BJ (cell line): ENCODE data around the gene ALDH1L1. TPM values are rescaled to one million over a fixed set of nuclear protein-coding genes. Genes with fewer than 3 reads are reported as not detected.

ENCODE experiments used
- CTCF ChIA-PET: fragments of 350-600 bp; formaldehyde crosslinking; extraction: SDS; loops from one replicate; lab custom pipeline; 2021; ENCODE audit warnings: antibody characterized with exemption, inconsistent platforms; lab: Yijun Ruan, JAX
- POLR2A ChIA-PET: fragments of 300-600 bp; sonication (Branson Sonifier 250); formaldehyde crosslinking; extraction: SDS; loops from one replicate; lab custom pipeline; 2021; ENCODE audit warnings: antibody characterized with exemption; lab: Charles Lee
- DNase-seq: peaks from one replicate; pipeline ENCODE4 v3.0.0-alpha.2; 2011; ENCODE audit warnings: low read depth
- H3K27me3 ChIP-seq: 2 replicates; pipeline ENCODE4 v1.6.0; 2011; ENCODE audit warnings: low read length; ENCODE audit not compliant: control insufficient read depth, insufficient read depth
- H3K36me3 ChIP-seq: 2 replicates; pipeline ENCODE4 v1.5.1; 2011; ENCODE audit warnings: low read length; ENCODE audit not compliant: control insufficient read depth, insufficient read depth
- H3K4me3 ChIP-seq: 2 replicates; pipeline ENCODE4 v1.5.1; 2011; ENCODE audit warnings: low read depth, mild to moderate bottlenecking, control low read depth, low read length
- polyA plus RNA-seq: library from polyadenylated mRNA; depleted of rRNA; stranded (reverse); fragments of >200 nt; gene quantifications from 2 replicates; pipeline ENCODE4 v1.2.3, GENCODE V29; 2011
- TF ChIP-seq, protein P1 (sequence below): IDR thresholded peaks from 2 replicates; pipeline ENCODE4 v1.5.1; 2011; ENCODE audit warnings: low read depth, mild to moderate bottlenecking, control low read depth, inconsistent platforms, low read length, moderate library complexity; ENCODE audit not compliant: insufficient read depth

The ALDH1L1 gene
- polyA plus RNA-seq, 1 experiment = 0.37 TPM

DNA sequence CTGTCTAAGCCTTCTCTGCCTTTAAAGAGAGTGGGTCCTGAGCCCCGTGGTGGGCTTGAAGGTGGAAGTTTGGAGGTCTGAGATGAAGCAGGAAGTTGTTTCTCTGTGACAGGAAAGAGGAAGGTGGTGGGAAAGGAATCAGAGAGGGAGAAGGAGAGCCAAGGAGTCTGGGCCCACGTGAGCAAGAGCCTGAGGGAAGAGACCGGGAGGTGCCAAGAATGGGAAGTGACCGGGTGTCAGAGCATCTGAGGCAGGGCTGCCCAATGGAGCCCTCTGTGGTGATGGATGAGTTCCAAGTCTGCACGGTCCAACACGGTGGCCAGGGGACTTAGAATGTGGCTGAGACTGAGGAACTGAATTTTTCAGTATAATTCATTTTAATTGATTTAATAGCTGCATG is 24.6 kb downstream of the ALDH1L1 start:
- H3K27me3 ChIP-seq = peaks cover 2% of the 10 kb centered on the region; the same call in 1 of the 2 replicates
- ChIA-PET CTCF (interaction anchor here (1.2 to 1.8 kb wide), 3 partner anchors 15 to 42 kb away, joined by 3 to 9 read pairs (median 4); no protein-coding TSS in a partner anchor), POLR2A (no interaction called here)
- no peak overlapping the region for H3K4me3 ChIP-seq
- TF ChIP-seq, protein P1, sequence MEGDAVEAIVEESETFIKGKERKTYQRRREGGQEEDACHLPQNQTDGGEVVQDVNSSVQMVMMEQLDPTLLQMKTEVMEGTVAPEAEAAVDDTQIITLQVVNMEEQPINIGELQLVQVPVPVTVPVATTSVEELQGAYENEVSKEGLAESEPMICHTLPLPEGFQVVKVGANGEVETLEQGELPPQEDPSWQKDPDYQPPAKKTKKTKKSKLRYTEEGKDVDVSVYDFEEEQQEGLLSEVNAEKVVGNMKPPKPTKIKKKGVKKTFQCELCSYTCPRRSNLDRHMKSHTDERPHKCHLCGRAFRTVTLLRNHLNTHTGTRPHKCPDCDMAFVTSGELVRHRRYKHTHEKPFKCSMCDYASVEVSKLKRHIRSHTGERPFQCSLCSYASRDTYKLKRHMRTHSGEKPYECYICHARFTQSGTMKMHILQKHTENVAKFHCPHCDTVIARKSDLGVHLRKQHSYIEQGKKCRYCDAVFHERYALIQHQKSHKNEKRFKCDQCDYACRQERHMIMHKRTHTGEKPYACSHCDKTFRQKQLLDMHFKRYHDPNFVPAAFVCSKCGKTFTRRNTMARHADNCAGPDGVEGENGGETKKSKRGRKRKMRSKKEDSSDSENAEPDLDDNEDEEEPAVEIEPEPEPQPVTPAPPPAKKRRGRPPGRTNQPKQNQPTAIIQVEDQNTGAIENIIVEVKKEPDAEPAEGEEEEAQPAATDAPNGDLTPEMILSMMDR = no peak
- no peaks in the 10 kb centered on the region for H3K36me3 ChIP-seq
- DNase-seq = no peak

DNA sequence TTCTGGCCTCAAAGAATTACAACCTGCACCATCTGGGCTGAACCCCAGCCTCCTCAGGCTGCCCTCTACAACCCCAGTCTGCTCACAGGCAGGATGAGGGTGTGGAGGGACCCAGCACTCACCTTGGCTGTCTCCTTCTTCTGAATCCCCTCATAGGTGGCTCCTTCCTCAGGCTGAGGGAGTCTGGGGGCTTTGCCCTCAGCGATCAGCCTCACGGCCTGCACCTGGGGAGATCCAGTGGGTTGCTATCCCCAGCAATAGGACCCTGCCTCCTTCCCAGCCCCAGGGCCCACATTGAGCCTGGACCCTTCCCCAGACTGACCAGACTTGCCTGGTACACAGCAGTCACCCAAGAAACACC is 25.1 kb downstream of the ALDH1L1 start:
- ChIA-PET POLR2A (no interaction called here), CTCF (no interaction called here)
- Histone ChIP-seq H3K27me3 (no peaks in the 10 kb centered on the region; the same call in 1 of the 2 replicates), H3K36me3 (no peaks in the 10 kb centered on the region), H3K4me3 (no peak overlapping the region)
- TF ChIP-seq, protein P1 = no peak
- no peak for DNase-seq

DNA sequence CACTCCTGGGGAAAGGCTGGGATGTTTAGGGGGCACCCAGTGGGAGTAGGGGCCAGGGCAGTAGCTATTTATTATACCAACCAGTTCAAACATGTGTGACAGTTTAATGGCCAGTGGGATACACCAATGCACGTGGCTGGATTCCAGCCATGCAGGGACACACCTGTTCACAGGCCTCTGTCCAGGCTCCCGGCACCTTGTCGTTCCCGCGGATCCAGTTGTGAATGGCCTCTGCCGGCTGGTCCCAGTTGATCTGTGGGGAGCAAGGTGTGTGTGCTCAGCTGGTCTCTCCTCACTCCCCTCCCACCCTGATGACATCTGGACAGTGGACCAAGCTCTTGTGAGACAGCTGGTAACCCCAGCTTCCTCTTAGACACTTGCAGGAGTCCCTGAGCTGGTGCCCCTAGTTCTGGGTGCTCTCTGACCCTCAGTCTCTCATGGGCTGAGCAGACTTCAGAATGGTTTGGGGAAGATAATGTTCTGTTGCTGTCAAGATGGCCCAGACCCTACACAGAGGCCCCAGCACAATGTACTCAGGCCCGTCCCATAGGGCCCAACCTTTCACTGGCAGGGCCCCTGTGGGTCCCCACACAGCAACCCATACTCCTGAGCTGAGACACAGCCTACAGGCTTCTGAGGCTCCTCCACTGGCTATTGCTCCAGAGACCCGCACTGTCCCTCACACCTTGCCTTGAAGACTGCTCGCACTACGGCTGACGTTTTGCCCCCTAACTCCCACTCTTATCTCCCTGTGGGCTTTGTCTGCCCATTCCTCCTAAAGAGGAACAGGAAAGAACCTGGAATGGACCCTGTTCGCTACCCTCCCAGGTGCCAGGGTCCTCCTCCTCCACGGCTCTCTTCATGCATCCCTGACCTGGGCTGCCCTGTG is 25.8 kb downstream of the ALDH1L1 start:
- ChIA-PET CTCF (no interaction called here), POLR2A (no interaction called here)
- H3K27me3 ChIP-seq = peaks cover 3% of the 10 kb centered on the region
- TF ChIP-seq, protein P1 = no peak
- no peaks in the 10 kb centered on the region for H3K36me3 ChIP-seq
- H3K4me3 ChIP-seq = no peak overlapping the region
- DNase-seq = no peak

DNA sequence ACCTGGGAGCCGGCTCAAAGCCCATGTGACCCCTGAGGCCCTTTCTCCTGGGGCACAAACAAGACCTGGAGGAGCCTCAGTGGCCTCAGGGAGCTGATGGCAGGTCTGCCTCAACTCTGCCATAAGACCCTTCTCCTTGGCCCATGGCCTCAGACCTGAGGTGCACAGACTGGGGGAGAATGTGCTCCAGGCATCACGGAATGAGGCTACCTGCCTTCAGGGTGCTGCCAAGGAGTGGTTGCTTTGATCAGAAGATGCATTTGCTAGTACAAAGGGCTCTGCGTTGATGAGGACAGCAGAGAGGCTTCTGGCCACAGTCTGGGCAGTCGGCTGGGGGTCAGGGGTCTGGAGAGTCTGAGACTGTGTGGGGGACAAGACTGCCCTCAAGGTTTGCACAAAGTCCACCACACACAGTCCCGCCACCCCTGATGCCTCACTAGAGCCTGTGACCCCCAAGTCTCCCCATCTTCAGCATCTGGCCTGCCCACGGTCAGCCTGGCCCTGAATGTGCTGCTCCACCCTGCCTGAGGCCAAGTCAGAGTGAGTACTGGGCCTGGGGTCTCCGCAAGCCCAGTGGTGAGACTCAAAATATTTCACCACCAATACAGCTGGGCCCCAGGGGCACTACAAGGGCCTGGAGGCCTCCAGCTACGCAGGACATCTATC is 26.6 kb downstream of the ALDH1L1 start:
- H3K27me3 ChIP-seq = peaks cover 5% of the 10 kb centered on the region
- ChIA-PET POLR2A (no interaction called here), CTCF (interaction anchor here (0.9 to 1.5 kb wide), 2 partner anchors 20 to 44 kb away, joined by 4 read pairs; no protein-coding TSS in a partner anchor)
- DNase-seq = no peak
- TF ChIP-seq, protein P1 = no peak
- H3K4me3 ChIP-seq = no peak overlapping the region
- no peaks in the 10 kb centered on the region for H3K36me3 ChIP-seq
